B cell (primary cell): ENCODE data around the gene TMEM126A.

ENCODE experiments used
- EZH2 ChIP-seq: IDR thresholded peaks from 2 replicates; pipeline ENCODE4 v1.6.1; 2012; ENCODE audit warnings: borderline replicate concordance, low read depth, mild to moderate bottlenecking, moderate library complexity, low read length; ENCODE audit not compliant: insufficient read depth, poor library complexity, severe bottlenecking
- TF ChIP-seq, protein P1 (sequence below): fragments of 200-600 bp; IDR thresholded peaks from one replicate; pipeline ENCODE4 v1.8.0; 2022; ENCODE audit warnings: antibody characterized with exemption, mild to moderate bottlenecking

DNA sequence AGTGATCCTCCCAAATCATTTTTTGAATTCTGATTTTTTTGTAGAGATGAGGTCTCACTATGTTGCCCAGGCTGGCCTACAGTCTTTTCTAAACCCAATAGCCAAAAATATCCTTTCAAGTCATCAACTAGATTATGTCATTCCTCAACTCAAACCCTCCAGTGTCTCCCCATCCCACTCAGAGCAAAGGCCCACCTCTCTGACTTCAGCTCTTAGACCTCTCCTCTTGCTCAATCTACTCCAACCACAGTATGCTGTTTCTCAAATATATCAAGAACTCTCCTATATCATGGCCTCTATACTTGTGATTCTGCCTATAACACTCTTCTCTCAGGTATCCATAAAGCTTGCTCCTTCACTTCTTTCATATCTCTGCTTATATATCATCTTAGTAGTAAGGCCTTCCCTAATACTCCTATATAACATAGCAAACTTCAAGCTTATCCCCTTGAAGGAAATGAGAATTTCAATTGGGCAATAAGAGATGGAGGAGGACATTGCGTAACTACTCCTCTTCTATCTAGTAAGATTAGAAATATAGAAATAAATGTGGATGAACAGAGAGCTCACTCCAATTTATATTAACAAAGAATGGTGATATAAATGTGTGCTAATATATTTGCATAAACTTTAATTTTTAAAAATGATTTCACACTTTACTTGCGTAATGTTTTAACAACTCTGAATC is 45.1 kb upstream of the TMEM126A start:
- TF ChIP-seq, protein P1, sequence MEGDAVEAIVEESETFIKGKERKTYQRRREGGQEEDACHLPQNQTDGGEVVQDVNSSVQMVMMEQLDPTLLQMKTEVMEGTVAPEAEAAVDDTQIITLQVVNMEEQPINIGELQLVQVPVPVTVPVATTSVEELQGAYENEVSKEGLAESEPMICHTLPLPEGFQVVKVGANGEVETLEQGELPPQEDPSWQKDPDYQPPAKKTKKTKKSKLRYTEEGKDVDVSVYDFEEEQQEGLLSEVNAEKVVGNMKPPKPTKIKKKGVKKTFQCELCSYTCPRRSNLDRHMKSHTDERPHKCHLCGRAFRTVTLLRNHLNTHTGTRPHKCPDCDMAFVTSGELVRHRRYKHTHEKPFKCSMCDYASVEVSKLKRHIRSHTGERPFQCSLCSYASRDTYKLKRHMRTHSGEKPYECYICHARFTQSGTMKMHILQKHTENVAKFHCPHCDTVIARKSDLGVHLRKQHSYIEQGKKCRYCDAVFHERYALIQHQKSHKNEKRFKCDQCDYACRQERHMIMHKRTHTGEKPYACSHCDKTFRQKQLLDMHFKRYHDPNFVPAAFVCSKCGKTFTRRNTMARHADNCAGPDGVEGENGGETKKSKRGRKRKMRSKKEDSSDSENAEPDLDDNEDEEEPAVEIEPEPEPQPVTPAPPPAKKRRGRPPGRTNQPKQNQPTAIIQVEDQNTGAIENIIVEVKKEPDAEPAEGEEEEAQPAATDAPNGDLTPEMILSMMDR: no peak
- TF ChIP-seq EZH2: no peak
